PC-9 (cell line): ENCODE results near the gene AGRP. TPM values are rescaled to one million over a fixed set of nuclear protein-coding genes. Genes with fewer than 3 reads are reported as not detected.

ENCODE experiments used
- BruUV-seq: library from RNA; stranded (reverse); fragments of 400-500 nt; replicated peaks from 2 replicates; lab custom pipeline; 2021; lab: Mats Ljungman, UMichigan
- CTCF ChIA-PET: fragments of 300-600 bp; sonication (Branson Sonifier 250); formaldehyde crosslinking; loops from one replicate; lab custom pipeline; 2022; ENCODE audit warnings: antibody characterized with exemption; lab: Charles Lee
- POLR2A ChIA-PET: fragments of 300-600 bp; sonication (Branson Sonifier 250); formaldehyde crosslinking; loops from one replicate; lab custom pipeline; 2022; ENCODE audit warnings: antibody characterized with exemption; ENCODE audit not compliant: unreplicated experiment; lab: Charles Lee
- DNase-seq, 2 experiments: peaks; one replicate each; pipeline versions ENCODE4 v3.0.0 to v3.0.0-alpha.2; 2015 to 2022; ENCODE audit warnings: mixed read lengths in 1 of 2
- H2AFZ ChIP-seq: fragments of 200-600 bp; sonication (generic); 2 replicates; pipeline ENCODE4 v1.8.1; 2017; ENCODE audit warnings: antibody characterized with exemption
- H3F3A ChIP-seq: fragments of 200-600 bp; sonication (generic); 2 replicates; pipeline ENCODE4 v1.8.1; 2017; ENCODE audit warnings: antibody characterized with exemption, mild to moderate bottlenecking, low read depth; ENCODE audit not compliant: insufficient read depth
- H3K27ac ChIP-seq: fragments of 200-600 bp; sonication (generic); 2 replicates; pipeline ENCODE4 v1.6.1; 2016; ENCODE audit warnings: mixed run types
- H3K27me3 ChIP-seq: fragments of 200-600 bp; sonication (generic); 2 replicates; pipeline ENCODE4 v1.6.1; 2016; ENCODE audit warnings: low read depth, mixed run types; ENCODE audit not compliant: insufficient read depth
- H3K36me3 ChIP-seq: fragments of 200-600 bp; sonication (generic); 2 replicates; pipeline ENCODE4 v1.6.1; 2016; ENCODE audit warnings: low read depth, mixed run types
- H3K4me1 ChIP-seq: fragments of 200-600 bp; sonication (generic); replicated peaks from 2 replicates; pipeline ENCODE4 v1.6.1; 2016; ENCODE audit warnings: mixed run types; ENCODE audit not compliant: insufficient read depth
- H3K4me2 ChIP-seq: fragments of 200-600 bp; sonication (generic); 2 replicates; pipeline ENCODE4 v1.6.1; 2017; ENCODE audit warnings: mixed run types
- H3K4me3 ChIP-seq: fragments of 200-600 bp; sonication (generic); 2 replicates; pipeline ENCODE4 v1.6.1; 2016; ENCODE audit warnings: mixed run types
- H3K79me2 ChIP-seq: fragments of 200-600 bp; sonication (generic); 2 replicates; pipeline ENCODE4 v1.6.1; 2017; ENCODE audit warnings: low read depth, mixed run types
- H3K9me2 ChIP-seq: fragments of 200-600 bp; sonication (generic); 2 replicates; pipeline ENCODE4 v1.8.1; 2017; ENCODE audit warnings: mild to moderate bottlenecking; ENCODE audit not compliant: insufficient read depth
- H3K9me3 ChIP-seq: fragments of 200-600 bp; sonication (generic); 2 replicates; pipeline ENCODE4 v1.8.1; 2016; ENCODE audit warnings: low read depth; ENCODE audit not compliant: insufficient read depth
- H4K20me1 ChIP-seq: fragments of 200-600 bp; sonication (generic); 2 replicates; pipeline ENCODE4 v1.8.1; 2017; ENCODE audit not compliant: insufficient read depth
- EZH2 ChIP-seq: fragments of 200-600 bp; sonication (generic); IDR thresholded peaks from 2 replicates; pipeline ENCODE4 v1.8.0; 2017; ENCODE audit warnings: antibody characterized with exemption, low read depth
- intact Hi-C: fragments of 100-400 bp; cut with micrococcal nuclease; formaldehyde crosslinking; loops from one replicate; pipeline ENCODE4 v1.10.0; 2022; ENCODE audit not compliant: unreplicated experiment
- total RNA-seq: library from RNA; stranded (reverse); gene quantifications from 2 replicates; pipeline ENCODE4 v1.2.3, GENCODE V29; 2021
- TF ChIP-seq, protein P1 (sequence below): fragments of 200-600 bp; sonication (generic); conservative IDR thresholded peaks from 2 replicates; pipeline ENCODE4 v1.6.1; 2017; ENCODE audit warnings: mixed run types, antibody characterized with exemption, mild to moderate bottlenecking, moderate library complexity

The AGRP gene
- total RNA-seq, 1 experiment from 2014 or later = not detected

DNA sequence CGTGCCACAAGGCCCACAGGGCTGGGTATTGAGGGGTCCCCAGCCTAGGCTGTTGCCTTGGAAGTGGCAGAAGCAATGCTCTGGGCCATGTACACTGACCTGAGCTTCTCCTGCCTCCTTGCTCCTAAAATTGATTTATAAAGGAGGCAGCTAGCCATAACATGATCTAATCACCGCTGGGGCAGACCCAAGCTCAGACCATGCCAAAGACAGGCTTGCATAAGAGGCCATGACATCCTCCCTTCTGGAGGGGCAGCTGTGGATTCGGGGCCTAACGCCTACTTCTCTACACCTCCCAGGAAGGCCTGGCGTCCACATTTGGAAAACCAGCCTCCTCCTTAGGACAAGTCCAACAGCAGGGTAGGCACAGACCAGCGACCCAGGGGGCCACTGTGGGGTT lies 40.1 kb downstream of the AGRP start:
- DNase-seq = no peak
- Histone ChIP-seq H3K27me3 (no peaks in the 10 kb centered on the region), H2AFZ (no peak overlapping the region), H3K9me3 (no peaks in the 10 kb centered on the region), H3K27ac (no peak overlapping the region), H3K4me2 (no peak overlapping the region), H3K4me3 (no peak overlapping the region), H3K4me1 (no peaks in the 10 kb centered on the region), H3K36me3 (no peaks in the 10 kb centered on the region), H4K20me1 (peaks cover 5% of the 10 kb centered on the region), H3K79me2 (no peaks in the 10 kb centered on the region), H3F3A (no peaks in the 10 kb centered on the region), H3K9me2 (no peaks in the 10 kb centered on the region)
- BruUV-seq = no TSS peak
- ChIA-PET CTCF (interaction anchor here (0.6 to 1.1 kb wide), 2 partner anchors 15 to 117 kb away, joined by 3 to 4 read pairs; partner anchors contain the start of genes KCTD19 and LRRC36), POLR2A (no interaction called here)
- no peak for TF ChIP-seq EZH2
- TF ChIP-seq, protein P1, sequence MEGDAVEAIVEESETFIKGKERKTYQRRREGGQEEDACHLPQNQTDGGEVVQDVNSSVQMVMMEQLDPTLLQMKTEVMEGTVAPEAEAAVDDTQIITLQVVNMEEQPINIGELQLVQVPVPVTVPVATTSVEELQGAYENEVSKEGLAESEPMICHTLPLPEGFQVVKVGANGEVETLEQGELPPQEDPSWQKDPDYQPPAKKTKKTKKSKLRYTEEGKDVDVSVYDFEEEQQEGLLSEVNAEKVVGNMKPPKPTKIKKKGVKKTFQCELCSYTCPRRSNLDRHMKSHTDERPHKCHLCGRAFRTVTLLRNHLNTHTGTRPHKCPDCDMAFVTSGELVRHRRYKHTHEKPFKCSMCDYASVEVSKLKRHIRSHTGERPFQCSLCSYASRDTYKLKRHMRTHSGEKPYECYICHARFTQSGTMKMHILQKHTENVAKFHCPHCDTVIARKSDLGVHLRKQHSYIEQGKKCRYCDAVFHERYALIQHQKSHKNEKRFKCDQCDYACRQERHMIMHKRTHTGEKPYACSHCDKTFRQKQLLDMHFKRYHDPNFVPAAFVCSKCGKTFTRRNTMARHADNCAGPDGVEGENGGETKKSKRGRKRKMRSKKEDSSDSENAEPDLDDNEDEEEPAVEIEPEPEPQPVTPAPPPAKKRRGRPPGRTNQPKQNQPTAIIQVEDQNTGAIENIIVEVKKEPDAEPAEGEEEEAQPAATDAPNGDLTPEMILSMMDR = no peak
- intact Hi-C loops = no loop called here

DNA sequence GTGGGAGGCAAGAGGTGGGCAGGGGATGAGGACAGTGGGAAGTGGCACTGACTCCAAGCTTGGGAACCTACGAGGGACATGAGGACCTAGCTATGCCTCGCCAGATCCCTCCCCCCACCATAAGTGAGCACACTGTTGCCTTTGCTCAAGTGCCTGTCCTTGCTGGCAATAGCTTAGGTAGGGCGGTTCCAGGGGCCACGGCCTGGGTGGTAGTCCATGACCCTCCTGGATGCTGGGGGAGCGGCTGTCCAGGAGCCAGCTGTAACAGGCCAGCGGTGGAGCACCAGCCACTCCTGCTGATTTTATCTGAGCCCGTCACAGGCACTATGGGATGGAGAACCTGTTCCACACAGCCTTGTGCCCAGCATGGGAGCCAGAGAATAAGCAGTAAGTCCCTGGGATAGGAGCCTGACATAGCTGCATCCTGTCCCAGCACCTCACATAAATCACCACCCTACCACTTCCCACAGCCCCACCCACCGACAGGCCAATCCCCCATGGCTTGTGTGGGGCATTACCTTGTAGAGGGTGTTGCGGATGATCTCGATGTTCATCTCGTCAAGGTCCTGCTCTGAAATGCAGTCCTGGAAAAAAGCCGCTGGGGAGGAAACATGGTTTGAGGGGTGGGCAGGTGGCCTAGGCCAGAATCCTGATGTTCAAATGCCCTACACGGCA lies 40.6 kb downstream of the AGRP start:
- H2AFZ ChIP-seq = no peak overlapping the region
- H3K79me2 ChIP-seq = no peaks in the 10 kb centered on the region
- BruUV-seq = no TSS peak
- intact Hi-C loops = no loop called here
- no peak overlapping the region for H3K4me3 ChIP-seq
- DNase-seq = peak in 1 of 2 experiments; percentile 3
- no peak overlapping the region for H3K4me2 ChIP-seq
- peaks cover 5% of the 10 kb centered on the region for H4K20me1 ChIP-seq
- CTCF ChIA-PET = interaction anchor here (0.5 to 1.1 kb wide), 3 partner anchors 14 to 182 kb away, joined by 3 to 5 read pairs (median 4); partner anchors contain the start of genes KCTD19 and LRRC36
- POLR2A ChIA-PET = no interaction called here
- no peaks in the 10 kb centered on the region for H3K9me2 ChIP-seq
- no peaks in the 10 kb centered on the region for H3F3A ChIP-seq
- no peaks in the 10 kb centered on the region for H3K27me3 ChIP-seq
- no peak overlapping the region for H3K27ac ChIP-seq
- no peaks in the 10 kb centered on the region for H3K9me3 ChIP-seq
- no peaks in the 10 kb centered on the region for H3K36me3 ChIP-seq
- H3K4me1 ChIP-seq = no peaks in the 10 kb centered on the region
- TF ChIP-seq, protein P1 = no peak
- TF ChIP-seq EZH2 = no peak

DNA sequence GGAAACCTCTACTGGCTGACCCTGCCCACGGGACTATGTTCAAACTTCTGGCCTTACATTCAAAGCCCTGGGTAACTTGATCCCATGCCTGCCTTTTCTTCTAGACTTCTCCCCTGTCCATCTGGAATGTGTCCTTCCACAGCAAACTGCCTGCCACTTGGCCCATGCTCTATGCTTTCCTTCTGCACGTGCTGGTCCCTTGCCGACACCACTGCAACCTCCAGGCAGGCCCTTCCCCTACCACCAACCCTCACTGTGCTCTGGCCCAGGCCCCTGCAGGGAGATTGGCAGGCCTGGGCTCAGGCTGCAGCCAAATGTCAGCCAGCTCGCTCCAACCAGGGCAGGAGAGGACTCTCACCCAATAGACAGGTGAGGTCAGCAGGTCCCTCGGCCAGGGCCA lies 41.4 kb downstream of the AGRP start:
- peaks cover 5% of the 10 kb centered on the region for H4K20me1 ChIP-seq
- H3K27me3 ChIP-seq = no peaks in the 10 kb centered on the region
- DNase-seq = peak in 1 of 2 experiments; percentile 8
- H3K9me2 ChIP-seq = no peaks in the 10 kb centered on the region
- no peaks in the 10 kb centered on the region for H3K9me3 ChIP-seq
- ChIA-PET CTCF (interaction anchor here (0.5 to 0.8 kb wide), 3 partner anchors 10 to 181 kb away, joined by 4 to 8 read pairs (median 5); no protein-coding TSS in a partner anchor), POLR2A (interaction anchor here (0.5 kb wide), 1 partner anchor 242 kb away, joined by 19 read pairs; no protein-coding TSS in a partner anchor)
- H3K4me2 ChIP-seq = no peak overlapping the region
- H3F3A ChIP-seq = no peaks in the 10 kb centered on the region
- TF ChIP-seq, protein P1 = no peak
- TF ChIP-seq EZH2 = no peak
- H2AFZ ChIP-seq = no peak overlapping the region
- no peaks in the 10 kb centered on the region for H3K36me3 ChIP-seq
- intact Hi-C loops = no loop called here
- H3K4me3 ChIP-seq = no peak overlapping the region
- H3K4me1 ChIP-seq = no peaks in the 10 kb centered on the region
- BruUV-seq = no TSS peak
- no peak overlapping the region for H3K27ac ChIP-seq
- H3K79me2 ChIP-seq = no peaks in the 10 kb centered on the region
